HEK293 (cell line): Measurements from ENCODE around the gene LRRC59.

Experiments
- CTCF ChIA-PET: fragments of 350-600 bp; formaldehyde crosslinking; extraction: SDS; loops from one replicate; lab custom pipeline; 2021; ENCODE audit warnings: antibody characterized with exemption; lab: Yijun Ruan, JAX
- POLR2A ChIA-PET: fragments of 300-600 bp; formaldehyde crosslinking; extraction: SDS; loops from one replicate; lab custom pipeline; 2020; ENCODE audit warnings: antibody characterized with exemption, inconsistent platforms; lab: Yijun Ruan, JAX
- H3K27ac ChIP-seq: fragments of 200-500 bp; sonication (Bioruptor generic); 2 replicates; pipeline ENCODE4 v1.5.1; 2014; ENCODE audit warnings: low read depth, low read length, control low read depth, inconsistent platforms; ENCODE audit errors: extremely low read depth
- H3K36me3 ChIP-seq, 2 experiments: fragments of 200-500 bp in 1 of 2; sonication (Bioruptor generic) in 1 of 2; 1 replicate in 1 of 2; 2 replicates in 1 of 2; pipeline ENCODE4 v1.5.1; 2014 to 2017; ENCODE audit warnings: inconsistent platforms in 2 of 2, low read length in 2 of 2; ENCODE audit not compliant: control insufficient read depth in 2 of 2, insufficient read depth in 1 of 2
- H3K4me1 ChIP-seq: fragments of 200-500 bp; sonication (Bioruptor generic); 2 replicates; pipeline ENCODE4 v1.5.1; 2014; ENCODE audit warnings: mild to moderate bottlenecking, low read length, inconsistent platforms; ENCODE audit not compliant: control insufficient read depth, insufficient read depth
- H3K4me3 ChIP-seq: 2 replicates; pipeline ENCODE4 v1.5.1; 2011; ENCODE audit warnings: low read depth, mild to moderate bottlenecking, control low read depth, low read length, moderate library complexity
- H3K9me3 ChIP-seq: fragments of 200-500 bp; sonication (Bioruptor generic); 2 replicates; pipeline ENCODE4 v1.5.1; 2014; ENCODE audit warnings: low read depth, low read length, inconsistent platforms; ENCODE audit not compliant: control insufficient read depth, insufficient read depth
- GFI1B ChIP-seq: fragments of 450-650 bp; formaldehyde crosslinking; IDR thresholded peaks from 2 replicates; pipeline ENCODE4 v1.5.1; 2016; ENCODE audit warnings: missing biosample characterization, missing genetic modification characterization
- GLI2 ChIP-seq: fragments of 450-650 bp; formaldehyde crosslinking; IDR thresholded peaks from 2 replicates; pipeline ENCODE4; 2017; ENCODE audit warnings: missing biosample characterization, missing genetic modification characterization, low read depth, borderline replicate concordance
- GLIS1 ChIP-seq: fragments of 450-650 bp; formaldehyde crosslinking; IDR thresholded peaks from 2 replicates; pipeline ENCODE4 v1.5.1; 2016; ENCODE audit warnings: missing biosample characterization, missing genetic modification characterization
- HOXA7 ChIP-seq: sonication (generic); formaldehyde crosslinking; IDR thresholded peaks from 2 replicates; pipeline ENCODE4 v1.8.1; 2022; ENCODE audit warnings: missing genetic modification reagents, borderline replicate concordance
- IKZF3 ChIP-seq: fragments of 450-650 bp; IDR thresholded peaks from 2 replicates; pipeline ENCODE4 v1.5.0; 2018; ENCODE audit warnings: missing biosample characterization, mild to moderate bottlenecking, missing genetic modification characterization, moderate library complexity
- REPIN1 ChIP-seq: fragments of 450-650 bp; formaldehyde crosslinking; IDR thresholded peaks from 2 replicates; pipeline ENCODE4 v1.5.1; 2017; ENCODE audit warnings: missing biosample characterization, missing genetic modification characterization, low read depth
- SCRT2 ChIP-seq: fragments of 450-650 bp; formaldehyde crosslinking; IDR thresholded peaks from 2 replicates; pipeline ENCODE4 v1.5.1; 2016; ENCODE audit warnings: missing biosample characterization, missing genetic modification characterization
- SP2 ChIP-seq: fragments of 450-650 bp; formaldehyde crosslinking; IDR thresholded peaks from 2 replicates; pipeline ENCODE4 v1.5.1; 2016; ENCODE audit warnings: missing biosample characterization, missing genetic modification characterization
- ZNF10 ChIP-seq: fragments of 450-650 bp; formaldehyde crosslinking; IDR thresholded peaks from 2 replicates; pipeline ENCODE4 v1.5.1; 2017; ENCODE audit warnings: missing biosample characterization, missing genetic modification characterization
- ZNF121 ChIP-seq: fragments of 450-650 bp; formaldehyde crosslinking; IDR thresholded peaks from 2 replicates; pipeline ENCODE4 v1.5.1; 2016; ENCODE audit warnings: missing biosample characterization, missing genetic modification characterization
- ZNF174 ChIP-seq: fragments of 450-650 bp; formaldehyde crosslinking; IDR thresholded peaks from 2 replicates; pipeline ENCODE4 v1.5.0; 2017; ENCODE audit warnings: missing biosample characterization, mild to moderate bottlenecking, missing genetic modification characterization
- ZNF221 ChIP-seq: fragments of 450-650 bp; formaldehyde crosslinking; IDR thresholded peaks from 2 replicates; pipeline ENCODE4 v1.5.1; 2017; ENCODE audit warnings: missing biosample characterization, missing genetic modification characterization, borderline replicate concordance
- ZNF544 ChIP-seq: fragments of 450-650 bp; formaldehyde crosslinking; IDR thresholded peaks from 2 replicates; pipeline ENCODE4 v1.5.0; 2017; ENCODE audit warnings: missing biosample characterization, missing genetic modification characterization
- ZNF621 ChIP-seq: fragments of 450-650 bp; formaldehyde crosslinking; IDR thresholded peaks from 2 replicates; pipeline ENCODE4 v1.5.1; 2017; ENCODE audit warnings: missing biosample characterization, missing genetic modification characterization
- ZNF707 ChIP-seq: fragments of 450-650 bp; formaldehyde crosslinking; IDR thresholded peaks from 2 replicates; pipeline ENCODE4 v1.5.1; 2016; ENCODE audit warnings: missing biosample characterization, missing genetic modification characterization
- TF ChIP-seq, protein P1 (sequence below): fragments of 450-650 bp; formaldehyde crosslinking; IDR thresholded peaks from 2 replicates; pipeline ENCODE4 v1.5.1; 2016; ENCODE audit warnings: missing biosample characterization, missing genetic modification characterization
- TF ChIP-seq, protein P2 (sequence below): fragments of 450-650 bp; formaldehyde crosslinking; IDR thresholded peaks from 2 replicates; pipeline ENCODE4 v1.5.1; 2017; ENCODE audit warnings: missing biosample characterization, missing genetic modification characterization
- TF ChIP-seq, protein P3 (sequence below): fragments of 450-650 bp; formaldehyde crosslinking; IDR thresholded peaks from 2 replicates; pipeline ENCODE4 v1.5.1; 2016; ENCODE audit warnings: missing biosample characterization, missing genetic modification characterization
- TF ChIP-seq, protein P4 (sequence below): fragments of 450-650 bp; formaldehyde crosslinking; IDR thresholded peaks from 2 replicates; pipeline ENCODE4 v1.5.1; 2017; ENCODE audit warnings: missing biosample characterization, mild to moderate bottlenecking, missing genetic modification characterization, moderate library complexity

The LRRC59 gene

GRCh38 chr17:50439008-50439407 lies 41.7 kb upstream of the LRRC59 start:
- H3K4me1 ChIP-seq, result peaks cover 13% of the 10 kb centered on the region
- POLR2A ChIA-PET, result interaction anchor here (0.6 kb wide), 1 partner anchor 9 kb away, joined by 5 read pairs; no protein-coding TSS in a partner anchor
- H3K27ac ChIP-seq, result no peak overlapping the region
- H3K36me3 ChIP-seq, result peaks cover 0 to 5% of the 10 kb centered on the region in 2 experiments; a peak in 2 of 3 replicates
- no peaks in the 10 kb centered on the region for H3K9me3 ChIP-seq
- H3K4me3 ChIP-seq, result no peak overlapping the region
- TF ChIP-seq ZNF174 (tag by site-specific recombination), result no peak
- peak; percentile 47 for TF ChIP-seq GLIS1 (tag by site-specific recombination)
- TF ChIP-seq ZNF221 (tag by site-specific recombination), result no peak
- TF ChIP-seq, protein P1, sequence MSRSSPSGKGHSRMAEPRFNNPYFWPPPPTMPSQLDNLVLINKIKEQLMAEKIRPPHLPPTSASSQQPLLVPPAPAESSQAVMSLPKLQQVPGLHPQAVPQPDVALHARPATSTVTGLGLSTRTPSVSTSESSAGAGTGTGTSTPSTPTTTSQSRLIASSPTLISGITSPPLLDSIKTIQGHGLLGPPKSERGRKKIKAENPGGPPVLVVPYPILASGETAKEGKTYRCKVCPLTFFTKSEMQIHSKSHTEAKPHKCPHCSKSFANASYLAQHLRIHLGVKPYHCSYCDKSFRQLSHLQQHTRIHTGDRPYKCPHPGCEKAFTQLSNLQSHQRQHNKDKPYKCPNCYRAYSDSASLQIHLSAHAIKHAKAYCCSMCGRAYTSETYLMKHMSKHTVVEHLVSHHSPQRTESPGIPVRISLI (tag by site-specific recombination), result peak; percentile 73; the same call in 1 of the 2 replicates
- no peak for TF ChIP-seq ZNF621 (tag by site-specific recombination)
- no peak for TF ChIP-seq ZNF707 (tag by site-specific recombination)
- TF ChIP-seq ZNF544, result no peak
- no peak for TF ChIP-seq ZNF10 (tag by site-specific recombination)
- TF ChIP-seq REPIN1 (tag by site-specific recombination), result no peak
- TF ChIP-seq IKZF3 (tag by site-specific recombination), result no peak
- no peak for TF ChIP-seq SP2 (tag by site-specific recombination)
- CTCF ChIA-PET, result no interaction called here

GRCh38 chr17:50437409-50437808 lies 40.1 kb upstream of the LRRC59 start:
- POLR2A ChIA-PET, result interaction anchor here (1.0 kb wide), 1 partner anchor 11 kb away, joined by 3 read pairs; the partner anchor contains the start of gene ACSF2
- no peak overlapping the region for H3K27ac ChIP-seq
- H3K9me3 ChIP-seq, result no peaks in the 10 kb centered on the region
- H3K4me3 ChIP-seq, result no peak overlapping the region
- no peaks in the 10 kb centered on the region; the same call in 1 of the 2 replicates for H3K4me1 ChIP-seq
- H3K36me3 ChIP-seq, result peaks cover 4 to 12% of the 10 kb centered on the region in 2 experiments; a peak in 2 of 3 replicates
- CTCF ChIA-PET, result interaction anchor here (1.6 kb wide), 1 partner anchor 40 kb away, joined by 11 read pairs; the partner anchor contains the start of gene LRRC59
- TF ChIP-seq ZNF121 (tag by site-specific recombination) (peak; percentile 97), GLI2 (tag by site-specific recombination) (no peak)

DNA sequence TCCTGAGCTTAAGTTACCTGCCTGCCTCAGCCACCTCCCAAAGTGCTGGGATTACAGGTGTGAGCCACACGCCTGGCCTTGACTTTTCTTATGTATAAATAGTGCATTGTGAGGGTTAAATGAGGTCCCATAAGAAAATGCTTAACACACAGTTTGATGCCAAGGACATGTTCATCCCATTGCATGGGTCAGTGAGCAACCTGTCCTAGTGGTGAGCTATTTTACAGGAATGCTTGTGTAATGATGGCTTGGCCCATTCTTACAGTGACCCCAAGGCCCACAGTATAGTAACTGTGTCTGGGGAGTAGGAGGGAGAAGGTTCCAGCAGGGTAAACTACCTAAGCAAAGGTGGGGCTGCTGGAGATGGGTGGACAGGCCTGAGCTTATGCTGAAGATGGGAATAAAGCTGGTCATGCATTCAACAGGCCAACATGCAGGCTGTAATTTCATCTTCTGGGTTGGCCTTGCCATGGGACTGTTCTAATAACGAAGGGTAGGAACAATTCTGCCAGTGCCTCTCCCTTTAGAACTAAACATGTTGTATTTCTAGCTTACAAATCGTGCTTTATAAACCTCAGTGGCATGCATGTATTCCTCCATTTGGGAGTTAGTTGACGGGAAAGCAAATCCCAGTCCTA lies 34.9 kb upstream of the LRRC59 start:
- H3K36me3 ChIP-seq, result peaks cover 4 to 20% of the 10 kb centered on the region in 2 experiments; a peak in 2 of 3 replicates
- CTCF ChIA-PET, result interaction anchor here (0.6 to 9.9 kb wide), 3 partner anchors 34 to 71 kb away, joined by 5 to 71 read pairs (median 7); partner anchors contain the start of gene LRRC59
- H3K9me3 ChIP-seq, result no peaks in the 10 kb centered on the region
- POLR2A ChIA-PET, result no interaction called here
- TF ChIP-seq HOXA7 (CRISPR knock-in tag), result no peak
- TF ChIP-seq SCRT2 (tag by site-specific recombination), result peak; percentile 32; the same call in 1 of the 2 replicates
- no peak overlapping the region for H3K4me3 ChIP-seq
- peaks cover 3% of the 10 kb centered on the region; the same call in 1 of the 2 replicates for H3K4me1 ChIP-seq
- no peak overlapping the region for H3K27ac ChIP-seq

GRCh38 chr17:50430821-50431618 lies 33.7 kb upstream of the LRRC59 start:
- ChIA-PET CTCF (interaction anchor here (0.7 to 9.9 kb wide), 5 partner anchors 12 to 49 kb away, joined by 3 to 71 read pairs (median 3); partner anchors contain the start of gene LRRC59), POLR2A (interaction anchor here (0.6 to 1.6 kb wide), 4 partner anchors 11 to 294 kb away, joined by 3 to 6 read pairs (median 4); partner anchors contain the start of gene LRRC59)
- Histone ChIP-seq H3K36me3 (peaks cover 4 to 15% of the 10 kb centered on the region in 2 experiments; a peak in 2 of 3 replicates), H3K9me3 (no peaks in the 10 kb centered on the region), H3K27ac (no peak overlapping the region), H3K4me1 (peaks cover 7% of the 10 kb centered on the region; the same call in 1 of the 2 replicates), H3K4me3 (no peak overlapping the region)
- TF ChIP-seq GFI1B (tag by site-specific recombination), result 0 out of 2 replicates have a peak, but pooled peaks have one; percentile 46
- TF ChIP-seq, protein P2, sequence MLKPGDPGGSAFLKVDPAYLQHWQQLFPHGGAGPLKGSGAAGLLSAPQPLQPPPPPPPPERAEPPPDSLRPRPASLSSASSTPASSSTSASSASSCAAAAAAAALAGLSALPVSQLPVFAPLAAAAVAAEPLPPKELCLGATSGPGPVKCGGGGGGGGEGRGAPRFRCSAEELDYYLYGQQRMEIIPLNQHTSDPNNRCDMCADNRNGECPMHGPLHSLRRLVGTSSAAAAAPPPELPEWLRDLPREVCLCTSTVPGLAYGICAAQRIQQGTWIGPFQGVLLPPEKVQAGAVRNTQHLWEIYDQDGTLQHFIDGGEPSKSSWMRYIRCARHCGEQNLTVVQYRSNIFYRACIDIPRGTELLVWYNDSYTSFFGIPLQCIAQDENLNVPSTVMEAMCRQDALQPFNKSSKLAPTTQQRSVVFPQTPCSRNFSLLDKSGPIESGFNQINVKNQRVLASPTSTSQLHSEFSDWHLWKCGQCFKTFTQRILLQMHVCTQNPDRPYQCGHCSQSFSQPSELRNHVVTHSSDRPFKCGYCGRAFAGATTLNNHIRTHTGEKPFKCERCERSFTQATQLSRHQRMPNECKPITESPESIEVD (tag by site-specific recombination), result 0 out of 2 replicates have a peak, but pooled peaks have one; percentile 15
- TF ChIP-seq, protein P3, sequence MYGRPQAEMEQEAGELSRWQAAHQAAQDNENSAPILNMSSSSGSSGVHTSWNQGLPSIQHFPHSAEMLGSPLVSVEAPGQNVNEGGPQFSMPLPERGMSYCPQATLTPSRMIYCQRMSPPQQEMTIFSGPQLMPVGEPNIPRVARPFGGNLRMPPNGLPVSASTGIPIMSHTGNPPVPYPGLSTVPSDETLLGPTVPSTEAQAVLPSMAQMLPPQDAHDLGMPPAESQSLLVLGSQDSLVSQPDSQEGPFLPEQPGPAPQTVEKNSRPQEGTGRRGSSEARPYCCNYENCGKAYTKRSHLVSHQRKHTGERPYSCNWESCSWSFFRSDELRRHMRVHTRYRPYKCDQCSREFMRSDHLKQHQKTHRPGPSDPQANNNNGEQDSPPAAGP (tag by site-specific recombination), result no peak
- TF ChIP-seq, protein P4, sequence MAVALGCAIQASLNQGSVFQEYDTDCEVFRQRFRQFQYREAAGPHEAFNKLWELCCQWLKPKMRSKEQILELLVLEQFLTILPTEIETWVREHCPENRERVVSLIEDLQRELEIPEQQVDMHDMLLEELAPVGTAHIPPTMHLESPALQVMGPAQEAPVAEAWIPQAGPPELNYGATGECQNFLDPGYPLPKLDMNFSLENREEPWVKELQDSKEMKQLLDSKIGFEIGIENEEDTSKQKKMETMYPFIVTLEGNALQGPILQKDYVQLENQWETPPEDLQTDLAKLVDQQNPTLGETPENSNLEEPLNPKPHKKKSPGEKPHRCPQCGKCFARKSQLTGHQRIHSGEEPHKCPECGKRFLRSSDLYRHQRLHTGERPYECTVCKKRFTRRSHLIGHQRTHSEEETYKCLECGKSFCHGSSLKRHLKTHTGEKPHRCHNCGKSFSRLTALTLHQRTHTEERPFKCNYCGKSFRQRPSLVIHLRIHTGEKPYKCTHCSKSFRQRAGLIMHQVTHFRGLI (tag by site-specific recombination), result no peak
